ENCODE results near the gene METTL15.
"Not testable (repeated sequence)": the region's sequence is repeated elsewhere in the genome, so short reads cannot be mapped to it uniquely, and the experiment has no call there.

The METTL15 gene

DNA sequence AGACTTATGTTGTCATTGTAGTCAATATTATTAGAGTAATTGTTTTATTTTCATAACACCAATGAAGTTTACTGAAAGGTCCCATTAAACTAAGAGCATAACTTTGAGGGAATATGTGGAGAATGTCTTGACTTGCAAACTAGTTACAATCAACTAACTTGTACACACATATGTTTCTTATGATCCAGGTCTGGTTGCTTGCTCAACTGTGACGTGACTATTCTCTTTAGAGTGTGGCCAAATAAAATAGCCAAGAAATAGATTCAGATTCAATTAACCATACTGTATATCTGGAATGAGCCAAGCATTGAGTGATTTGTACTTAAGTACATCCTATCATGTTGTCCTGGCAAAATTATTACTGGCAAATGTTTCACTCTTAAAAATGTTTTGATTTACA, 101.7 kb downstream of the METTL15 start:
- no peak for DNase-seq (ENCODE audit: low read depth)

GRCh38 chr11:28222063-28222462, 113.9 kb downstream of the METTL15 start:
- DNase-seq (ENCODE audit: low read depth) = not testable (repeated sequence)

DNA sequence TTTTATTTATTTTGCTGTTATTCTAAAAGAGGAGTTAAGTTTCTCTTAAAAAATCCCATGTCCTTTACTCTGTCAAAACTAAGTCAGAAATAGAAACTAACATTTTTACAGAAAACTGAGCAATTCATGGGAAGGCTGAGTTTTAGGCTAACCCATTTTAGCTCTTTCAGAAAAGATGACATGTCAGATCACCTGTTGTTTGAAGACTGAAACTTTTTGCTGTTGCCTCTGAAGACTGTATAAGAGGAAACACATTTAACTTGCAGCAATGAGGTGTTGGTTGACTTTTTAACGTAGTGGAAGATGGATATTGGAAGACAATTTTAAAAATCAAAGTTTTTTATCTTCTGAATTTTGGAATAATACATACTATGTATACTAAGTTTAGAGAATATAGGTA, 115.4 kb downstream of the METTL15 start:
- DNase-seq (ENCODE audit: low read depth) = no peak

- DNase-seq (ENCODE audit: low read depth) = no peak
These were observed 115.8 kb downstream of the METTL15 start for GRCh38 chr11:28223994-28224393.

DNA sequence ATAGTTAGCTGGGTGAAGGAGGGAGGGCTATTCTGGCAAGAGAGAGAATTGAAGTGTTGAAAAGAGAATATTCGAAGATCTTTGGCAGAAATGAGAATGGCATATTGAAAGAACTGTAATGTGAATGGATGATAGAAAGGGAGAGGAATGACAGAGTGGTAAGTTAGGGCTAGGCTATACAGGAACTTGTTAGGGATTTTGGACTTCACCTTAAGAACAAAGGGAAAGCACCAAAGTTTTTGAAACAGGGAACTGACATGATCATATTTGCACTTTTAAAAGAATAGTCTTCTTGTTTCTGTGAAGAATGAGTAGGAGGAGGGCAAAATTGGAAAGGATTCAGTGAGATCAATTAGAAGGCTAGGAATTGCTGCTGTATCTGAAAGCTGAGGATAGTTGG, 119.3 kb downstream of the METTL15 start:
- no peak for DNase-seq (ENCODE audit: low read depth)

DNA sequence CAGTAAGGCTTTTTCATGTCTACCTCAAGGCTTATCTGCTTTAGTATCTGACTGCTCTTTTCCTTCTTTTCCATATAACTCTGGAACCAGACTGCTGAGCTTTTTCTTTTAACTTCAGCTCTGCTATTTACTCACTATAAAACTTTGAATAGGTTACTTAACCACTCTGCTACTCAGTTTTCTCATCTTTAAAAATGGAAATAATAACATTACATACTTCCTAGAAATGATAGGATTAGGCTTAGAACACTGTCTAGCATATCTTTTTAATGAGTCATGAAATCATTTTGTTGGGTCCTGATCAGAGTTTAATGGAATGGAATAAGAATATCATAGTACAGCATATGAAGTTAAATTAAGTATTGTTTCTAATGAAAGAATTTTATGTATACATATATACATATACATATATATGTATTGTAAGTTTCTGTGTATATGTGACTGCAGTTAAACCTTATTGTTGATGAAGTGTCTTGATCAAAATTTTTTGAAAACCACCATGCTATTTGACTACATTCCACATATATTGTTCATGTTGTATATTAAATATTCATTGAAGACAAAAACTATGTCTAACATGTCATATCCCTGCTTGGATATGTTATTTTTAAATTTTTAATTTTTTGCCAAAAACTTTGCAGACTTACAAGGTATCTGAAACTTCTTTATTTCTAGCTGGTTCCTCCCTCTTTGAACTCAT, 120.2 kb downstream of the METTL15 start:
- DNase-seq (ENCODE audit: low read depth) = peak; percentile 78

GRCh38 chr11:28231475-28231874, 123.3 kb downstream of the METTL15 start:
- peak; percentile 87 for DNase-seq (ENCODE audit: low read depth)

- DNase-seq (ENCODE audit: low read depth) = no peak
These were observed 124.5 kb downstream of the METTL15 start for GRCh38 chr11:28232649-28233048.

DNA sequence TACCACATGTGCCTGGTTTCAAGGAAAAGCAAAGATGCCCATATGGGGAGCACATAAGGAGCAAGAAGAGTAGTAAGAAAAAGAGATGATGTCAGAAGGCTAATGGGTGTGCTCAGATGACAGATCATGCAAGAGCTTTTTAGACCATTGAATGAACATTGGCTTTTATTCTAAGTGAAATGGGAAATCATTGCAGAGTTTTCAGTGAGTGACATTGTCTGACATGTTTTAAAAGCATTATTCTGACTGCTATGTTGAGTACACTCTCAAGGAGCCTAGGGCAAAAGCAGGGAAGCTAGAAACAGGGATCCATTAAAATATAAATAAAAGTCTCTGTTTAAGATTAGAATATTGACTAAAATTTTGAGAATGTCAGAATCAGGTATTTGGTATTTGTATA, 133.6 kb downstream of the METTL15 start:
- DNase-seq (ENCODE audit: low read depth) = no peak

DNA sequence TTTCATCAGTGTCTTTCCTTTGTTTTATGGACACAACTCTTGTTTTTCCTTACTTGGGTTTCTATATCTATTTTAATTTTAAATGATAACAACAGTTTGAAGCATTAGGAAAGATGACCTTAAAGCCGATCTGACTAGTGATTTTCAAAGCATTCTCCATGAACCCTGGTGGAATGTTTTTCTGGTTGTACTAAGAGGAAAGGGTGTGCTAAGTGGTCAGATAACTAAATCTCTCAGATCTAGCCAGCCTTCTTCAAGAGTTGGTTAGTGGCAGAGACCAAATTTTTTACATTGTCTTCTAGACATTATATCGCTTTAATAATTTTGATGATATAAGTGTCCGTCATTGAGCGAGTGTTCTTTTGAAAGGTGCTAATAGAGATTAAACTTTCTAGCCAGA, 134.4 kb downstream of the METTL15 start:
- DNase-seq (ENCODE audit: low read depth) = peak; percentile 75

GRCh38 chr11:28243061-28243460, 134.9 kb downstream of the METTL15 start:
- DNase-seq (ENCODE audit: low read depth) = peak; percentile 25

DNA sequence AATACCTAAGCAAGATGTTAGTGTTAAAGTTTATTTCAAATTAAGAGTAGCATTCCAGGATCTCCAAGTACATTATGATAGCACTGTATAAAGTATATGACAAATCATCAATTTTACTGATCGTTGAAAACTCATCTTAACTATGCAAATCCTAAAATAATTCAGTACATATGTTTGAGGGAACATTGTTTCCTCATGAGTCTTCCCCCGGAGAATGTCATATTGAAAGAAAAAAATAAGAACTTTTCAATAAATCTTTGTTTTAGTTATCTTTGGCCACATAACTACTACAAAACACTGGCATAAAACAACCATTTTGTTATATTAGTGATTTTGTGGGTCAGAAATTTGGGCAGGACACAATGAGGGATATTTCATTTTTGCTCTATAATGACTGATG, 135.4 kb downstream of the METTL15 start:
- DNase-seq (ENCODE audit: low read depth) = peak; percentile 41

- DNase-seq (ENCODE audit: low read depth) = peak; percentile 75
These were observed 136.9 kb downstream of the METTL15 start for GRCh38 chr11:28245131-28245530.

- no peak for DNase-seq (ENCODE audit: low read depth)
These were observed 142.0 kb downstream of the METTL15 start for GRCh38 chr11:28250192-28250591.

DNA sequence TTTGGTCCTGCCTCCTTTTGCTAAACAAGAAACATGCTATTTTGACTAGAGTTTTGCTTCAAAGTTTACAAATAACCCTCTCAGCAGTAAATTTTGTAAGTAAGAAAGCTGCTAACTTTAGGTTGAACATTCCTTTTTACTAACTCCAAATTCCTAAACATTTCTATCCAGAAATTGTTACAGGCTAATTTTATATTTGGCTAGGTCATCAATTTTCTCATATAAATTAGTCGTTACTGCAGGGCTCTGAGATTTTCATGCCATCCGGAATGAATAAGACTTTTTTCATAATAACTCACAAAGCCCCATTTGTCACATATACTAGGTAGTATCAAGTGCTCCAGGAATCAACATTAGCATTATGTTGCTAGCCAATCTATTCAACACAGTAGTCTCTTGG, 143.1 kb downstream of the METTL15 start:
- no peak for DNase-seq (ENCODE audit: low read depth)

DNA sequence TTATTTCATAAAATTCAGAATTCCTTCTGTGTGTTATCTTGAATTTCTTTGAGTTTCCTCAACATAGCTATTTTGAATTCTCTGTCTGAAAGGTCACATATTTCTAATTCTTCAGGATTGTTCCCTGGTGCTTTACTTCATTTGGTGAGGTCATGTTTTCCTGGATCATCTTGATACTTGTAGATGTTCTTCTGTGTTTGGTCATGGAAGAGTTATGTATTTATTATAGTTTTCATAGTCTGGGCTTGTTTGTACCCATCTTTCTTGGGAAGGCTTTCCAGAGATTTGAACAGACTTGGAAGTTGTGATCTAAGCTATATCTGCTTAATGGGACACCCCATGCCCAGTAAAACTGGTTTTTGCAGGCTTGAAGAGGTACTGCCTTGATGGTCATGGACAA, 149.6 kb downstream of the METTL15 start:
- peak; percentile 48 for DNase-seq (ENCODE audit: low read depth)

- DNase-seq (ENCODE audit: low read depth) = peak; percentile 9
These were observed 151.1 kb downstream of the METTL15 start for GRCh38 chr11:28259177-28259843.

GRCh38 chr11:28268925-28269324, 160.7 kb downstream of the METTL15 start:
- DNase-seq (ENCODE audit: low read depth) = no peak

- DNase-seq (ENCODE audit: low read depth) = no peak
These were observed 161.4 kb downstream of the METTL15 start for GRCh38 chr11:28269586-28269985.

DNA sequence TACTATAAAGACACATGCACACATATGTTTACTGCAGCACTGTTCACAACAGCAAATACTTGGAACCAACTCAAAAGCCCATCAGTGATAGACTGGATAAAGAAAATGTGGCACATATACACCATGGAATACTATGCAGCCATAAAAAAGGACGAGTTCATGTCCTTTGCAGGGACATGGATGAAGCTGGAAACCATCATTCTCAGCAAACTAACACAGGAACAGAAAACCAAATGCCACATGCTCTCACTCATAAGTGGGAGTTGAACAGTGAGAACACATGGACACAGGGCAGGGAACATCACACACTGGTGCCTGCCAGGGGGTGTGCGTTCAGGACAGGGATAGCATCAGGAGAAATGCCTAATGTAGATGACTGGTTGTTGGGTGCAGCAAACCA, 164.1 kb downstream of the METTL15 start:
- DNase-seq (ENCODE audit: low read depth) = not testable (repeated sequence)

- DNase-seq (ENCODE audit: low read depth) = no peak
These were observed 166.0 kb downstream of the METTL15 start for GRCh38 chr11:28274216-28274615.

DNA sequence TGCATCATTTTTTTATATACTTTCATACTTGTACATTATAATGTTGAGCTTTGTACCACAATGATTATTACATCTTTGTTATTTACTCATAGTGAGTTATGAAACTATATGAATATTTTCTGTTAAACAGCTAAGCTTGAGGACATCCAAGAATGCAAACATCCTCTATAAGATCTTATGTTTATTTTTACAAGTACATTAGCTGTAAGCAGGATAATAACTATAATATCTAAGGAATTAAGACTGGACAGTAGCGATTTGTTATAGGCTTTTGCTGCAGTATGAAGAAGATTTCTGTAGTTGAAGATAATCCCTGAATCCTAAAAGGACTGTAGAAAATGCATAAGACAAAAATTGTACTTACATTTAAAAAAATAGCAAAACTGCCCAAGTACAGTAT, 176.0 kb downstream of the METTL15 start:
- DNase-seq (ENCODE audit: low read depth) = peak; percentile 54

- peak; percentile 24 for DNase-seq (ENCODE audit: low read depth)
These were observed 181.3 kb downstream of the METTL15 start for GRCh38 chr11:28289444-28289843.

DNA sequence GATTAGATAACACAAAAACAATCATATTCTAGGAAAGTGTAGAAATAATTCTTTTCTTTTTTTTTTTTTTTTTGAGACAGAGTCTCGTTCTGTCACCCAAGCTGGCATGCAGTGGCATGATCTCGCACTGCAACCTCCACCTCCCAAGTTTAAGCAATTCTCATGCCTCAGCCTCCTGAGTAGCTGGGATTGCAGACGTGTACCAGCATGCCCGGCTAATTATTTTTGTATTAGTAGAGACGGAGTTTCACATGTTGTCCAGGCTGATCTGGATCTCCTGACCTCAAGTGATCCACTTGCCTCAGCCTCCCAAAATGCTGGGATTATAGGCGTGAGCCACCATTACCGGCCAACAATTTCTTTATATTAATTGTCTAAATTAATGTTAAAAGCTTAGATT, 182.8 kb downstream of the METTL15 start:
- not testable (repeated sequence) for DNase-seq (ENCODE audit: low read depth)
